ENCODE measurements around the gene CDK11B.
A peak's percentile ranks its signal among the peaks of the same experiment; 100 is the strongest.
"Not testable (repeated sequence)": the region's sequence is repeated elsewhere in the genome, so short reads cannot be mapped to it uniquely, and the experiment has no call there.

Gene CDK11B

GRCh38 chr1:1678581-1679380, 20.0 kb upstream of the CDK11B start:
- peak overlapping the region; percentile 64 for H3K9ac ChIP-seq (ENCODE audit: low read depth, low read length)
- no peaks in the 10 kb centered on the region for H3K9me3 ChIP-seq (ENCODE audit: insufficient read depth, low read depth, low read length)
- no peak overlapping the region for H3K4me3 ChIP-seq (ENCODE audit: low read length)
- H3K27ac ChIP-seq (ENCODE audit: low read length), result peak overlapping the region; percentile 46
- no peaks in the 10 kb centered on the region for H3K36me3 ChIP-seq (ENCODE audit: insufficient read depth, low read depth, low read length)
- H3K4me1 ChIP-seq (ENCODE audit: insufficient read depth, low read length), result peaks cover 17% of the 10 kb centered on the region
- no peaks in the 10 kb centered on the region for H3K27me3 ChIP-seq (ENCODE audit: insufficient read depth, low read length)

DNA sequence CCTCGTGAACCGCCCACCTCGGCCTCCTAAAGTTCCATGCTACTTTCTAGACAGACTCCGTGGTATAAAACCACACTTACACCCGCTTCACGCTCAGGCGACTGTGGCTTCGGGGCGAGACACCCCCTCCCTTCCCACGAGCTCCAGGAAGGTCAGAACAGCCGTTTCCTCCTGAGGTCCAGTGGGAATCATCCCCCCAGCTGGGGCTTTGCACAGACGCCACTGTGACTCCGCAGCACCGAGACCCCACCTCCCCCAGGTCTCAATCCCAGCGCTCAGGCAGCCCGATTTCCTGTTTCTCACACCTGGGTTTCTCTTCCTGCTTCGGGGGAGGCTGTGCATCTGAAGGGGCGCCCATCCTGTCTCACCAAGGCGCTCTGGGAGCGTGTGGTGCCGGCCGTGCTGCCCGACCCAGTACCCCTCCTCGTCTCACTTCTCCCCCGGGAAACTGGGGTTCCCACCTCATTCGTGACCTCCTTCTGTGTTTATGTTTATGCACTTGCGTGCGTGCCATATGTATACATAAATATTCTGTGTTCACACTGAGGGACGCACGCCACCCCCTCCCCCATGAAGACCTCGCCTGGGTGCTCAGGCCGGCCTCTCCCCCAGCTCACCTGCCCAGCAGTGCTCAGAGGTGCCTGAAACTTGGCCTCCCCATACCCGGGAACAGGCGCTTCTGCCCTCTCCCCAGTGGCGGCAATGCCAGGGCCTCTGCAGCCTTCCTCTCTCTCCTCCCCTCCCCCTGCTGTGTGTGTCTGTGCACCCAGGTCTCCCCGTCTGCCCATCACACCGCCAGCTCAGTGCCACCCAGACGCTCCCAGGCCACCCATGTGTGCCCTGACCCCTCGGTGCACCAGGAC, 19.1 kb upstream of the CDK11B start:
- H3K27me3 ChIP-seq (ENCODE audit: insufficient read depth, low read length), result no peaks in the 10 kb centered on the region
- peak overlapping the region; percentile 64 for H3K9ac ChIP-seq (ENCODE audit: low read depth, low read length)
- peak overlapping the region; percentile 46 for H3K27ac ChIP-seq (ENCODE audit: low read length)
- H3K4me1 ChIP-seq (ENCODE audit: insufficient read depth, low read length), result peaks cover 10% of the 10 kb centered on the region
- H3K9me3 ChIP-seq (ENCODE audit: insufficient read depth, low read depth, low read length), result no peaks in the 10 kb centered on the region
- no peaks in the 10 kb centered on the region for H3K36me3 ChIP-seq (ENCODE audit: insufficient read depth, low read depth, low read length)
- no peak overlapping the region for H3K4me3 ChIP-seq (ENCODE audit: low read length)

DNA sequence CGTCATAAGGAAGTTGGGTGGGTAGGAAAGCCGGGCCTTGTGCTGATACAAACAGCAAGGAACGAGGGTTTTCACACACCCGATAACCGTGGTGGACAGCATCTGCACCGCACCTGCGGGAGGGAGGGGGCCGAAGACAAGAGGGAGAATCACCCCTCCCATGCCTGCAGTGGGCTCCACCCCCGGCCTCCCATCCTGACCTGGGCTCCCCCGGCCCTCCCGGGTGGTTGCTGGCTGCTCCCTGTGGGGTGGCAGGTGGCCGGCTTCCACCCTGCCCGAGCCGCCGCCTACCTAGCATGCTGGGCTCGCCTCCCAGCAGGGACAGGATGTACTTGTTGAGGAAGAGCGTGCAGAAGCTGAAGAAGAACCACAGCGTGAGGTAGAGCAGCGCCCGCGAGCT, 17.3 kb upstream of the CDK11B start:
- H3K27me3 ChIP-seq (ENCODE audit: insufficient read depth, low read length); H3K27ac ChIP-seq (ENCODE audit: low read length); H3K9ac ChIP-seq (ENCODE audit: low read depth, low read length); H3K4me1 ChIP-seq (ENCODE audit: insufficient read depth, low read length); H3K4me3 ChIP-seq (ENCODE audit: low read length); H3K9me3 ChIP-seq (ENCODE audit: insufficient read depth, low read depth, low read length): not testable (repeated sequence)
- peaks cover 17% of the 10 kb centered on the region for H3K36me3 ChIP-seq (ENCODE audit: insufficient read depth, low read depth, low read length)

- H3K9ac ChIP-seq (ENCODE audit: low read depth, low read length); H3K9me3 ChIP-seq (ENCODE audit: insufficient read depth, low read depth, low read length); H3K4me3 ChIP-seq (ENCODE audit: low read length); H3K27ac ChIP-seq (ENCODE audit: low read length); H3K27me3 ChIP-seq (ENCODE audit: insufficient read depth, low read length); H3K4me1 ChIP-seq (ENCODE audit: insufficient read depth, low read length): not testable (repeated sequence)
- H3K36me3 ChIP-seq (ENCODE audit: insufficient read depth, low read depth, low read length), result peaks cover 24% of the 10 kb centered on the region
Measured at GRCh38 chr1:1675218-1675617, 16.4 kb upstream of the CDK11B start.

DNA sequence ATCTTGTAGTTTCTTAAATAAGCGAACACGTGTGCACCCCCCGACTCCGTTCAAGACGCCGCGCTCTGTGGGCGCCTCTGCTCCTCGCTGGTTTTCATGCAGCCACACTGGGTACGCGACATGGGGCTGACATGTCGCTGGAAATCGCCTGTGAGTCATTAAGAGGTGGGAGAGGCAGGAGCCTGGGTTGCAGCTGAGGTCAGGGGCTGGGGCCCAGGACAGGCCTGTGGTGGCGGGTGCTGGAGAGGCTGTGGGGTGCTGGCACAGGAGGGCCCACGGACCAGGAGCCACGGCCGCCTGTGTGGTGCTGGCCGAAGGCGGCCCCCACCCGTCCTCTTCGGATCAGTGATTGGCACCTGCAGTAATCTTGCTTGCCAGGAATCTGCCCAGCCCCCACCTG, 16.0 kb upstream of the CDK11B start:
- H3K36me3 ChIP-seq (ENCODE audit: insufficient read depth, low read depth, low read length), result peaks cover 27% of the 10 kb centered on the region
- H3K9me3 ChIP-seq (ENCODE audit: insufficient read depth, low read depth, low read length); H3K27me3 ChIP-seq (ENCODE audit: insufficient read depth, low read length); H3K9ac ChIP-seq (ENCODE audit: low read depth, low read length); H3K27ac ChIP-seq (ENCODE audit: low read length); H3K4me1 ChIP-seq (ENCODE audit: insufficient read depth, low read length); H3K4me3 ChIP-seq (ENCODE audit: low read length): not testable (repeated sequence)

DNA sequence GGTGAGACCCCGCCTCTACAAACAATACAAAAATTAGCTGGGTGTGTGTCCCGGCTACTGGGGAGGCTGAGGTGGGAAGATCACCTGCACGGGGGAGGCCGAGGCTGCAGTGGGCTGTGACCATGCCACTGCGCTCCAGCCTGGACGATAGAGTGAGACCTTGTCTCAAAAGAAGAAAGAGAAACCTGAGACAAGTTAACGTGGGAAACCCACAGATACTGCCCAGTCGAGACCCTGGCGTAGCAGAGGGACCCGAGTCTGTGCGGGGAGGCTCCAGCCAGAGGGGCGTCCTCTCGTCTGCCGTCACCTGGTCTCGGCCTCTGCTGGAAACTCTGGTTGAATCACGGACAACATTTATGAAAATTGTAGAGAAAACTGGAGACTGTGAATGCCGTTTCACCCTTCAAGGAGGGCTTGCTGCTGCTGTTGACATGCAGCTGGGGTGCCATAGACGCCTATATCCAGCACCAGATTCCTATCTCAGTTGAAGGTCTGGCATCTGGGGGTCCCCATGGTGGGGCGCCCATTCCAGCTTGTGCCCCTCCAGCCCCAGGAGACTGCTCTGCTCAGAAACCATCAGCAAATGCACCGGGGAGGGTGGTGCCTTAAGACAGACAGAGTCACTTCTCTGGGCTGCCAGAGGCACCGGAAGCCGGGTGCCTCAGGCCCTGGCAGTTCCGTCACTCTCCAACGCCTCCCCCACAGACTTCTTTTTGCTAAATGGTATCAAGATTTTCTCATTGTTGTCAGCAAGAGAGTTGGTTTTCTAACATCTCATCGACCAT, 13.6 kb upstream of the CDK11B start:
- peaks cover 42% of the 10 kb centered on the region for H3K36me3 ChIP-seq (ENCODE audit: insufficient read depth, low read depth, low read length)
- H3K27ac ChIP-seq (ENCODE audit: low read length), result no peak overlapping the region

DNA sequence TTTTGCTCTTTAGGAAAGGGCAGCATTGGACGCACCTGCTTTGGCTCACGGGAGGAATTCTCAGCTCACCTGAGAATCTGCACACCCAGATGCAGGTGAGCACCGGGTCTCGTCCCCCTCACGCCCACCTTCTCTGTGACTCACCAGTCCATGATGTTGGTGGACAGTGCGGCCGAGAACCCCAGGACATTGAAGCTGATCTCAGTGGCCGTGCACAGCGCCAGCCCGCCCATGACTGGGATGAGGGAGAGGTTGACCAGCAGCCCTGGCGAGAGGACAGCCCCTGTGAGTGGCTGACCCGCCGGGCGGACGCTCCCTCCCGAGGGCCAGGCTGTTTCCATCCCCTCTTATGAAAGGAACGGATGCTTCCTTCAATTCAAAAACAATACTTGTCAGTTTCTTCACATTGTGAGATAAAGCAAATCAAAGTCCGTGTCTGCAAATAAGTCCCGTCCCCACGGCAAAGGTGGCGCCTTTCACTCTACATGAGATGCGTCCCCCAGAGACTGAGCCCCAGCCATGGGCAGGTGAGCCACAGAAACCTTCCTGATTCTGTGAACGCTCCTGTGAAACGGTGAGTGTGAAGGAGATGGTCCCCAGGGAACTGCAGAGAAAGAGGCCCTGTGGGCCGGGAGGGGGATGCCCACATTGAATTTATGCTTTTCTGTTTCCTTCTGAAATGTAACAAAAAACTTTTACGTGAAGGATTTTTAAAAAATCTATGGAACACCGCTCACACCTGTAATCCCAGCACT, 12.7 kb upstream of the CDK11B start:
- Histone ChIP-seq H3K27ac (ENCODE audit: low read length) (no peak overlapping the region), H3K9ac (ENCODE audit: low read depth, low read length) (no peak overlapping the region), H3K36me3 (ENCODE audit: insufficient read depth, low read depth, low read length) (peaks cover 43% of the 10 kb centered on the region), H3K4me1 (ENCODE audit: insufficient read depth, low read length) (no peaks in the 10 kb centered on the region), H3K9me3 (ENCODE audit: insufficient read depth, low read depth, low read length) (no peaks in the 10 kb centered on the region), H3K27me3 (ENCODE audit: insufficient read depth, low read length) (no peaks in the 10 kb centered on the region), H3K4me3 (ENCODE audit: low read length) (no peak overlapping the region)

More for the DNA sequence above, 13.6 kb upstream of the CDK11B start:
- no peak overlapping the region for H3K9ac ChIP-seq (ENCODE audit: low read depth, low read length)
- no peaks in the 10 kb centered on the region for H3K4me1 ChIP-seq (ENCODE audit: insufficient read depth, low read length)
- no peaks in the 10 kb centered on the region for H3K9me3 ChIP-seq (ENCODE audit: insufficient read depth, low read depth, low read length)
- H3K4me3 ChIP-seq (ENCODE audit: low read length), result no peak overlapping the region
- H3K27me3 ChIP-seq (ENCODE audit: insufficient read depth, low read length), result no peaks in the 10 kb centered on the region

DNA sequence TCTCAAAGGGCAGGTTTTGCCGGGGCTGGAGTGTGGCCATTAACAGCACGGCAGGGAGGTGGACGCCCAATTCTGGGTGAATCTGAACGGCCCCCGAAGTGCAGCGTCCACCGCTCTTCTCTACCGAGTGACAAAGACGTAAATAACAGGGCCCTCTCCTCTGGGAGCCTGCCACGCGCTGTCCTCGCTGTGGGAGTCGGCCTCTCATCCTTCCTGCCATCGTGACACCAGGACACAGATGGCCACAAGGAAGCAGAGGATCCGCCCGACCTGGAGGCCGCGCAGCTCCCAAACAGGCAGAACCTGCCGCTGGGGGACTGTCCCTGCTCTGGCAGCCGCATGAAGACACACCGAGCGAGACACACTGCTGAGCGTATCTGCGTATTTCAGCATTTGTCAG, 12.1 kb upstream of the CDK11B start:
- H3K36me3 ChIP-seq (ENCODE audit: insufficient read depth, low read depth, low read length), result peaks cover 49% of the 10 kb centered on the region
- H3K9me3 ChIP-seq (ENCODE audit: insufficient read depth, low read depth, low read length), result no peaks in the 10 kb centered on the region
- H3K4me3 ChIP-seq (ENCODE audit: low read length), result no peak overlapping the region
- H3K27me3 ChIP-seq (ENCODE audit: insufficient read depth, low read length), result no peaks in the 10 kb centered on the region
- H3K9ac ChIP-seq (ENCODE audit: low read depth, low read length), result no peak overlapping the region
- H3K4me1 ChIP-seq (ENCODE audit: insufficient read depth, low read length), result no peaks in the 10 kb centered on the region
- no peak overlapping the region for H3K27ac ChIP-seq (ENCODE audit: low read length)

DNA sequence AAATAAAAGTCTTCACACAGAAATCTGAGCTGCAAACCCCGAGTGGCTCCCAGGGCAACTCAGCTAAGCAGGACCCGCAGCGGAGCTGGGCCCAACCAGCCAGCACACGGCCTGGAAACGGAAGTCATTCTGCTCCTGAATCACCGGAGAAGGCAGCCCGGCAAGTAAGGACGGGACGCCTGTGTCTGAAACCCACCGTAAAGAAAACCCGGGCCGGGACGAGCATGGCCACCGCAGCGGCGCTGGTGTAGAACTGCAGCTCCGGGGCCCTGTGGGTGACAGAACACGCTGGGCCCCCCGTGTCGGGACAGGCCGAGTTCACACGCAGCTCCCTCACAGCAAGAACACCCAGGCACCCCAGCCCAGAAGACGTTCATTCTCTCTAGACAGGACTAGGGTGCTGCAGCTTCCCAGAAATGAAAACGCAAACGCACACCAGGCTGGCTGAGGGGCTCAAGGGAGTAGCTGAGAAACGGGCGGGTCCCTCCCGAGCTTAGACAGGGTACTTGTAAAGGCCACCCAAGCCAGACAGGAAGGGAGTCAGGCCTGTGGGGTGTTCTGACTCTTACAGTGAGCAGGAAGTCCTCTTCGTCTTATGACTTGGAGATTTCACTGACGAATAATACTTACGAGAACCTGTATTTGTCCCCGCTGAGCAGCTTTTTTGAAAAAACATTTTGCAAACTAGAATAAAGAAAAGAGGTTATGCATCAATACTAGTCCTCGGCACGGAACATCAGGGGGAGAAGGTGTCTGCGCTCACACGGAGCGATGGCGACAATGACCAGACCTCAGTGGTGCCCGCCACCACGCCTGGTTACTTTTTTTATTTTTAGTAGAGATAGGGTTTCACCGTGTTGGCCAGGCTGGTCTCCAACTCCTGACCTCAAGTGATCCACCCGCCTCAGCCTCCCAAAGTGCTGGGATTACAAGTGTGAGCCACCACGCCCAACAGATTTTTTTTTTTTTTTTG, 10.9 kb upstream of the CDK11B start:
- Histone ChIP-seq H3K27ac (ENCODE audit: low read length) (no peak overlapping the region), H3K4me1 (ENCODE audit: insufficient read depth, low read length) (no peaks in the 10 kb centered on the region), H3K27me3 (ENCODE audit: insufficient read depth, low read length) (no peaks in the 10 kb centered on the region), H3K9ac (ENCODE audit: low read depth, low read length) (no peak overlapping the region), H3K36me3 (ENCODE audit: insufficient read depth, low read depth, low read length) (peaks cover 60% of the 10 kb centered on the region), H3K4me3 (ENCODE audit: low read length) (no peak overlapping the region), H3K9me3 (ENCODE audit: insufficient read depth, low read depth, low read length) (no peaks in the 10 kb centered on the region)

DNA sequence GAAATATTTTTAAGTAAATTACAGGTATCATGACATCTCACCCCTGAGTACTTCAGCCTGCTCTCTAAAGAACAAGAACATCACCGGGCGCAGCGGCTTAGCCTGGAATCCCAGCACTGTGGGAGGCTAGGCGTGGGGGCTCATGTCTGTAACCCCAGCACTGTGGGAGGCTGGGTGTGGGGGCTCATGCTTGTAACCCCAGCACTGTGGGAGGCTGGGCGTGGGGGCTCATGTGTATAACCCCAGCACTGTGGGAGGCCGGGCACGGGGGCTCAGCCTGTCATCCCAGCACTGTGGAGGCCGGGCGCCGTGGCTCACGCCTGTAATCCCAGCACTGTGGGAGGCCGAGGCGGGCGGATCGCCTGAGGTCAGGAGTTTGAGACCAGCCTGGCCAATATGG, 7.7 kb upstream of the CDK11B start:
- Histone ChIP-seq H3K27ac (ENCODE audit: low read length) (no peak overlapping the region), H3K4me1 (ENCODE audit: insufficient read depth, low read length) (no peaks in the 10 kb centered on the region), H3K36me3 (ENCODE audit: insufficient read depth, low read depth, low read length) (peaks cover 48% of the 10 kb centered on the region), H3K27me3 (ENCODE audit: insufficient read depth, low read length) (no peaks in the 10 kb centered on the region), H3K9me3 (ENCODE audit: insufficient read depth, low read depth, low read length) (no peaks in the 10 kb centered on the region), H3K4me3 (ENCODE audit: low read length) (no peak overlapping the region), H3K9ac (ENCODE audit: low read depth, low read length) (no peak overlapping the region)

Measured in iPS-20b (cell line).